H9 (cell line): ENCODE data around the gene NR5A1. TPM values are rescaled to one million over a fixed set of nuclear protein-coding genes. Genes with fewer than 3 reads are reported as not detected.

Experiments used
- DNase-seq: peaks from one replicate; pipeline ENCODE4 v3.0.0-alpha.2; 2017
- H2AFZ ChIP-seq: one replicate; pipeline ENCODE4 v1.6.1; 2013; ENCODE audit warnings: mild to moderate bottlenecking, low read length, control low read depth, moderate library complexity
- H2AK5ac ChIP-seq: 2 replicates; pipeline ENCODE4 v1.6.1; 2013; ENCODE audit warnings: low read length, control low read depth, mixed read lengths; ENCODE audit not compliant: insufficient read length
- H2BK120ac ChIP-seq: one replicate; pipeline ENCODE4 v1.6.1; 2013; ENCODE audit warnings: low read depth, mild to moderate bottlenecking, low read length, control low read depth, inconsistent platforms; ENCODE audit not compliant: poor library complexity, severe bottlenecking
- H2BK12ac ChIP-seq: 2 replicates; pipeline ENCODE4 v1.6.1; 2013; ENCODE audit warnings: low read length, control low read depth, mixed read lengths, low read depth; ENCODE audit not compliant: insufficient read length
- H2BK15ac ChIP-seq: 2 replicates; pipeline ENCODE4 v1.6.1; 2013; ENCODE audit warnings: low read depth, low read length, control low read depth
- H2BK20ac ChIP-seq: one replicate; pipeline ENCODE4 v1.6.1; 2013; ENCODE audit warnings: low read depth, mild to moderate bottlenecking, low read length, control low read depth, inconsistent platforms; ENCODE audit not compliant: poor library complexity, severe bottlenecking
- H2BK5ac ChIP-seq: 2 replicates; pipeline ENCODE4 v1.6.1; 2013; ENCODE audit warnings: low read length, control low read depth, mixed read lengths; ENCODE audit not compliant: insufficient read length
- H3K14ac ChIP-seq: 2 replicates; pipeline ENCODE4 v1.6.1; 2013; ENCODE audit warnings: low read length, control low read depth; ENCODE audit not compliant: insufficient read depth
- H3K18ac ChIP-seq: 2 replicates; pipeline ENCODE4 v1.6.1; 2013; ENCODE audit warnings: low read depth, mild to moderate bottlenecking, mixed read lengths, low read length, control low read depth; ENCODE audit not compliant: insufficient read length
- H3K23ac ChIP-seq: 2 replicates; pipeline ENCODE4 v1.6.1; 2013; ENCODE audit warnings: low read length, control low read depth, mixed read lengths, low read depth; ENCODE audit not compliant: insufficient read length
- H3K23me2 ChIP-seq: 2 replicates; pipeline ENCODE4 v1.6.1; 2013; ENCODE audit warnings: low read depth, mild to moderate bottlenecking, mixed read lengths, low read length, control low read depth; ENCODE audit not compliant: insufficient read length, poor library complexity, severe bottlenecking
- H3K27ac ChIP-seq: 2 replicates; pipeline ENCODE4 v1.5.1; 2013; ENCODE audit warnings: low read length, control low read depth, mixed read lengths, low read depth; ENCODE audit not compliant: insufficient read length
- H3K27me3 ChIP-seq: 2 replicates; pipeline ENCODE4 v1.6.1; 2013; ENCODE audit warnings: low read length, control low read depth, inconsistent platforms; ENCODE audit not compliant: insufficient read depth
- H3K4ac ChIP-seq: 2 replicates; pipeline ENCODE4 v1.6.1; 2013; ENCODE audit warnings: low read depth, mild to moderate bottlenecking, control low read depth, inconsistent platforms, low read length, moderate library complexity
- H3K4me1 ChIP-seq: 2 replicates; pipeline ENCODE4 v1.6.1; 2013; ENCODE audit warnings: low read length, control low read depth, inconsistent platforms; ENCODE audit not compliant: insufficient read depth
- H3K4me2 ChIP-seq: 2 replicates; pipeline ENCODE4 v1.6.1; 2013; ENCODE audit warnings: low read length, control low read depth, mixed read lengths; ENCODE audit not compliant: insufficient read length, insufficient read depth
- H3K56ac ChIP-seq: 2 replicates; pipeline ENCODE4 v1.6.1; 2013; ENCODE audit warnings: low read depth, mild to moderate bottlenecking, mixed read lengths, low read length, control low read depth; ENCODE audit not compliant: insufficient read length
- H3K79me1 ChIP-seq: 2 replicates; pipeline ENCODE4 v1.6.1; 2013; ENCODE audit warnings: low read depth, mild to moderate bottlenecking, moderate library complexity, low read length, control low read depth, inconsistent platforms; ENCODE audit not compliant: insufficient read depth, poor library complexity, severe bottlenecking
- H3K79me2 ChIP-seq: 2 replicates; pipeline ENCODE4 v1.6.1; 2013; ENCODE audit warnings: low read length, control low read depth, inconsistent platforms; ENCODE audit not compliant: insufficient read depth
- H3K9ac ChIP-seq: 2 replicates; pipeline ENCODE4 v1.6.1; 2013; ENCODE audit warnings: low read length, control low read depth, mixed read lengths; ENCODE audit not compliant: insufficient read length; ENCODE audit errors: extremely low read depth
- H3K9me3 ChIP-seq: one replicate; pipeline ENCODE4 v1.6.1; 2013; ENCODE audit warnings: low read depth, low read length, inconsistent platforms; ENCODE audit not compliant: control insufficient read depth
- H3T11ph ChIP-seq: one replicate; pipeline ENCODE4 v1.6.1; 2013; ENCODE audit warnings: mild to moderate bottlenecking, low read length, control low read depth, inconsistent platforms
- H4K20me1 ChIP-seq: one replicate; pipeline ENCODE4 v1.6.1; 2013; ENCODE audit not compliant: control insufficient read depth, insufficient read length, insufficient read depth
- H4K5ac ChIP-seq: 2 replicates; pipeline ENCODE4 v1.6.1; 2013; ENCODE audit warnings: low read depth, mild to moderate bottlenecking, mixed read lengths, low read length, control low read depth; ENCODE audit not compliant: insufficient read length
- H4K8ac ChIP-seq: replicated peaks from 2 replicates; pipeline ENCODE4 v1.6.1; 2013; ENCODE audit warnings: low read length, control low read depth, mixed read lengths, low read depth; ENCODE audit not compliant: insufficient read length
- H4K91ac ChIP-seq: 2 replicates; pipeline ENCODE4 v1.6.1; 2013; ENCODE audit warnings: low read depth, mild to moderate bottlenecking, moderate library complexity, mixed read lengths, low read length, control low read depth; ENCODE audit not compliant: insufficient read length
- H3K27ac Mint-ChIP-seq, 3 experiments: 2 replicates in 2 of 3; 3 replicates in 1 of 3; pipeline ENCODE4 v1.8.0; 2020 to 2021; ENCODE audit warnings: mixed read lengths in 3 of 3, mild to moderate bottlenecking in 1 of 3, moderate library complexity in 1 of 3
- H3K27me3 Mint-ChIP-seq: 2 replicates; pipeline ENCODE4 v1.8.0; 2021; ENCODE audit warnings: low read depth, mild to moderate bottlenecking, moderate library complexity, mixed read lengths
- H3K36me3 Mint-ChIP-seq, 3 experiments: 2 replicates in 2 of 3; 3 replicates in 1 of 3; pipeline ENCODE4 v1.8.0; 2020 to 2021; ENCODE audit warnings: low read depth in 3 of 3, mixed read lengths in 3 of 3; ENCODE audit not compliant: insufficient read depth in 1 of 3
- H3K4me1 Mint-ChIP-seq, 2 experiments: 2 replicates each; pipeline ENCODE4 v1.8.0; 2020; ENCODE audit warnings: mixed read lengths in 2 of 2
- H3K4me3 Mint-ChIP-seq, 2 experiments: 2 replicates in 1 of 2; 3 replicates in 1 of 2; pipeline ENCODE4 v1.8.0; 2020 to 2021; ENCODE audit warnings: mild to moderate bottlenecking in 2 of 2, mixed read lengths in 2 of 2, moderate library complexity in 1 of 2
- H3K9me3 Mint-ChIP-seq, 2 experiments: 2 replicates in 1 of 2; 3 replicates in 1 of 2; pipeline ENCODE4 v1.8.0; 2020; ENCODE audit warnings: mild to moderate bottlenecking in 2 of 2, mixed read lengths in 2 of 2, moderate library complexity in 1 of 2
- WGBS: extraction: QIAGEN DNeasy Blood & Tissue Kit; methylation state at CpG from one replicate; pipeline ENCODE4 v1.1.7; 2013; ENCODE audit warnings: missing lambda C conversion rate, low lambda C conversion rate, mixed read lengths; ENCODE audit not compliant: insufficient read length; ENCODE audit errors: extremely low coverage; 5-methylcytosine and 5-hydroxymethylcytosine counted together
- total RNA-seq: library from RNA; stranded (reverse); gene quantifications from 2 replicates; pipeline ENCODE4 v1.2.1, GENCODE V29; 2021
- TF ChIP-seq, protein P1 (sequence below): fragments of 200-600 bp; sonication (generic); conservative IDR thresholded peaks from 3 replicates; pipeline ENCODE4 v1.8.0; 2021; ENCODE audit warnings: antibody characterized with exemption, mild to moderate bottlenecking

The NR5A1 gene
- total RNA-seq, 1 experiment from 2014 or later = 0.37 TPM

DNA sequence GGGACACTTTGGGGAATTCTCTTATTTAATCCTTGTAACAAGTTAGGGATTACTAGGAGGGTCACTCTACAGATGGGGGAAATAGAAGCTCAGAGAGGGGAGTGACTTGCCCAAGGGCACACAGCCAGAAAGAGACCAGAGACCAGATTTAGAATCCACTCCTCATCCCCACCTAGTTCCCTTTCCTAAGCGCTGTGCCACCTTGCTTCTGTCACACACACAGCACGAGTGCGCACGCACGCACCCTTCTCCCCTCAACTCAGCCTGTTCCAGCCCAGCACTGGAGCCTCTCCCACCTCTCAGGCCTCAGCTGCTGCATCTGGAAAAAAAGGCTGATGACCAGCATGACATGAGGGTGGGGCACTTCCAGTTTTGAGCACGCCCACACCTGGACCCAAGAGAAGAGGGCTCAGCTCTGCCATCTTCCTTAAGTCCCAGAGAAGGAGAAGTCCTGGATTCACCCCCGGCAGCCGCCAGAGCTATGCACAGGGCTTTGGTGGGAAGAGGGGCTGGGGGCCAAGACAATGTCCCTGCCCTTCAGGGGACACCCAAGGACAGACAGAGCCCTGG, 18.5 kb downstream of the NR5A1 start:
- H3T11ph ChIP-seq = no peak overlapping the region
- H4K20me1 ChIP-seq = no peaks in the 10 kb centered on the region
- H2AFZ ChIP-seq = no peak overlapping the region
- no peaks in the 10 kb centered on the region for H3K79me2 ChIP-seq
- H2BK15ac ChIP-seq = no peak overlapping the region
- H3K27me3 Mint-ChIP-seq = peaks cover 21% of the 10 kb centered on the region
- no peak overlapping the region for H4K91ac ChIP-seq
- H4K5ac ChIP-seq = no peak overlapping the region
- H3K27ac ChIP-seq = no peak overlapping the region
- peaks cover 17 to 50% of the 10 kb centered on the region in 2 experiments for H3K4me1 Mint-ChIP-seq
- no peaks in the 10 kb centered on the region for H3K79me1 ChIP-seq
- WGBS = no CpG with 5 or more reads among the region's 8 CpGs
- no peak overlapping the region for H3K23ac ChIP-seq
- TF ChIP-seq, protein P1, sequence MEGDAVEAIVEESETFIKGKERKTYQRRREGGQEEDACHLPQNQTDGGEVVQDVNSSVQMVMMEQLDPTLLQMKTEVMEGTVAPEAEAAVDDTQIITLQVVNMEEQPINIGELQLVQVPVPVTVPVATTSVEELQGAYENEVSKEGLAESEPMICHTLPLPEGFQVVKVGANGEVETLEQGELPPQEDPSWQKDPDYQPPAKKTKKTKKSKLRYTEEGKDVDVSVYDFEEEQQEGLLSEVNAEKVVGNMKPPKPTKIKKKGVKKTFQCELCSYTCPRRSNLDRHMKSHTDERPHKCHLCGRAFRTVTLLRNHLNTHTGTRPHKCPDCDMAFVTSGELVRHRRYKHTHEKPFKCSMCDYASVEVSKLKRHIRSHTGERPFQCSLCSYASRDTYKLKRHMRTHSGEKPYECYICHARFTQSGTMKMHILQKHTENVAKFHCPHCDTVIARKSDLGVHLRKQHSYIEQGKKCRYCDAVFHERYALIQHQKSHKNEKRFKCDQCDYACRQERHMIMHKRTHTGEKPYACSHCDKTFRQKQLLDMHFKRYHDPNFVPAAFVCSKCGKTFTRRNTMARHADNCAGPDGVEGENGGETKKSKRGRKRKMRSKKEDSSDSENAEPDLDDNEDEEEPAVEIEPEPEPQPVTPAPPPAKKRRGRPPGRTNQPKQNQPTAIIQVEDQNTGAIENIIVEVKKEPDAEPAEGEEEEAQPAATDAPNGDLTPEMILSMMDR = no peak
- H3K23me2 ChIP-seq = no peaks in the 10 kb centered on the region
- no peak overlapping the region for H4K8ac ChIP-seq
- no peak overlapping the region for H3K9ac ChIP-seq
- H2BK120ac ChIP-seq = no peak overlapping the region
- H2BK12ac ChIP-seq = no peak overlapping the region
- H3K14ac ChIP-seq = no peak overlapping the region; the same call in 1 of the 2 replicates
- no peaks in the 10 kb centered on the region for H3K9me3 ChIP-seq
- no peak overlapping the region for H3K56ac ChIP-seq
- no peak overlapping the region for H3K4ac ChIP-seq
- no peak overlapping the region for H3K18ac ChIP-seq
- no peak overlapping the region for H2BK5ac ChIP-seq
- H3K36me3 Mint-ChIP-seq = no peaks in the 10 kb centered on the region
- H3K27ac Mint-ChIP-seq = no peak overlapping the region
- no peak for DNase-seq
- no peak overlapping the region for H2BK20ac ChIP-seq
- H3K27me3 ChIP-seq = no peaks in the 10 kb centered on the region
- no peak overlapping the region for H3K4me2 ChIP-seq
- H3K9me3 Mint-ChIP-seq = no peaks in the 10 kb centered on the region
- no peak overlapping the region for H2AK5ac ChIP-seq
- no peaks in the 10 kb centered on the region for H3K4me1 ChIP-seq
- no peak overlapping the region for H3K4me3 Mint-ChIP-seq
